WTC11 (cell line): Measurements from ENCODE around the gene CXCL10. TPM values are rescaled to one million over a fixed set of nuclear protein-coding genes. Genes with fewer than 3 reads are reported as not detected.

Experiments used
- ATAC-seq: fragments of 200-7000 bp; cut with Tn5 transposase; 2 replicates; pipeline ENCODE4 v1.10.0; 2021; ENCODE audit warnings: mild to moderate bottlenecking, moderate library complexity
- Bru-seq: library from RNA; stranded (reverse); fragments of 400-500 nt; gene quantifications from one replicate; lab custom pipeline; 2021; lab: Mats Ljungman, UMichigan
- CTCF ChIA-PET: fragments of 300-600 bp; sonication (Branson Sonifier 250); formaldehyde crosslinking; loops from one replicate; lab custom pipeline; 2021; ENCODE audit warnings: antibody characterized with exemption; lab: Charles Lee
- POLR2A ChIA-PET: fragments of 350-600 bp; sonication (Branson Sonifier 250); formaldehyde crosslinking; loops from one replicate; lab custom pipeline; 2021; ENCODE audit warnings: antibody characterized with exemption; lab: Charles Lee
- DNase-seq: peaks from one replicate; pipeline ENCODE4 v3.0.0; 2021; ENCODE audit warnings: low spot score
- H3K27ac Mint-ChIP-seq: 2 replicates; pipeline ENCODE4 v1.8.0; 2021; ENCODE audit warnings: mixed read lengths
- H3K27me3 Mint-ChIP-seq: 2 replicates; pipeline ENCODE4 v1.8.0; 2021; ENCODE audit warnings: low read depth, mild to moderate bottlenecking, moderate library complexity, mixed read lengths
- H3K36me3 Mint-ChIP-seq: 2 replicates; pipeline ENCODE4 v1.8.0; 2021; ENCODE audit warnings: mixed read lengths
- H3K4me1 Mint-ChIP-seq: 2 replicates; pipeline ENCODE4 v1.8.0; 2022; ENCODE audit warnings: mixed read lengths
- H3K4me3 Mint-ChIP-seq: 2 replicates; pipeline ENCODE4 v1.8.0; 2021; ENCODE audit warnings: mild to moderate bottlenecking, moderate library complexity, mixed read lengths
- H3K9me3 Mint-ChIP-seq: 2 replicates; pipeline ENCODE4 v1.8.0; 2021; ENCODE audit warnings: mixed read lengths
- AFF4 ChIP-seq: sonication (generic); formaldehyde crosslinking; IDR thresholded peaks from 2 replicates; pipeline ENCODE4 v1.8.1; 2023; ENCODE audit warnings: mild to moderate bottlenecking, missing genetic modification reagents, borderline replicate concordance
- ARID4B ChIP-seq: sonication (generic); formaldehyde crosslinking; IDR thresholded peaks from 2 replicates; pipeline ENCODE4 v1.8.0; 2023; ENCODE audit warnings: missing genetic modification reagents, mild to moderate bottlenecking, borderline replicate concordance
- CTCF ChIP-seq: fragments of 200-600 bp; IDR thresholded peaks from 2 replicates; pipeline ENCODE4 v1.8.0; 2022; ENCODE audit warnings: antibody characterized with exemption
- ETV6 ChIP-seq: sonication (generic); formaldehyde crosslinking; IDR thresholded peaks from 2 replicates; pipeline ENCODE4 v1.8.1; 2022; ENCODE audit warnings: mild to moderate bottlenecking, missing genetic modification reagents
- SMAD4 ChIP-seq: sonication (generic); formaldehyde crosslinking; IDR thresholded peaks from 2 replicates; pipeline ENCODE4 v1.8.0; 2022; ENCODE audit warnings: mild to moderate bottlenecking, missing genetic modification reagents
- SOX15 ChIP-seq: fragments of 250-450 bp; sonication (Bioruptor Pico); IDR thresholded peaks from 2 replicates; pipeline ENCODE4 v1.9.0; 2021; ENCODE audit warnings: mild to moderate bottlenecking
- TEAD1 ChIP-seq: sonication (generic); formaldehyde crosslinking; IDR thresholded peaks from 2 replicates; pipeline ENCODE4 v1.8.0; 2022; ENCODE audit warnings: mild to moderate bottlenecking, missing genetic modification reagents
- TP53 ChIP-seq: sonication (generic); formaldehyde crosslinking; IDR thresholded peaks from 2 replicates; pipeline ENCODE4 v1.8.1; 2023; ENCODE audit warnings: mild to moderate bottlenecking, missing genetic modification reagents
- ZMAT4 ChIP-seq: fragments of 250-450 bp; sonication (Bioruptor Pico); IDR thresholded peaks from 2 replicates; pipeline ENCODE4 v1.9.0; 2021; ENCODE audit warnings: mild to moderate bottlenecking
- ZNF121 ChIP-seq: sonication (generic); formaldehyde crosslinking; IDR thresholded peaks from 2 replicates; pipeline ENCODE4 v1.8.0; 2023; ENCODE audit warnings: missing genetic modification reagents
- ZNF425 ChIP-seq: fragments of 250-450 bp; sonication (Bioruptor Pico); conservative IDR thresholded peaks from 2 replicates; pipeline ENCODE4 v1.9.0; 2021; ENCODE audit warnings: mild to moderate bottlenecking
- ZNF532 ChIP-seq: fragments of 250-450 bp; sonication (Bioruptor Pico); IDR thresholded peaks from 2 replicates; pipeline ENCODE4 v1.9.0; 2021; ENCODE audit warnings: mild to moderate bottlenecking, borderline replicate concordance
- long read RNA-seq, 3 experiments: library from RNA in 1 of 3; library from capped mRNA in 1 of 3; library from polyadenylated mRNA in 1 of 3; unstranded in 2 of 3; stranded (forward) in 1 of 3; transcript quantifications; one replicate each; pipeline ENCODE4 v2.0.0, GENCODE V29; 2021
- total RNA-seq: library from RNA; stranded (reverse); gene quantifications from 3 replicates; pipeline ENCODE4 v1.2.3, GENCODE V29; 2021

The CXCL10 gene
- total RNA-seq: not detected in 3 replicates
- Bru-seq, nascent RNA: not detected
- long read RNA-seq, experiment 1: 0 reads
- long read RNA-seq, experiment 2: 0 reads
- long read RNA-seq, experiment 3: 0 reads

- no peaks in the 10 kb centered on the region for H3K36me3 Mint-ChIP-seq
- no peak for ATAC-seq
- peaks cover 12% of the 10 kb centered on the region; the same call in 1 of the 2 replicates for H3K27me3 Mint-ChIP-seq
- no peak within 1 kb of the TSS for H3K27ac Mint-ChIP-seq
- no peaks in the 10 kb centered on the region for H3K9me3 Mint-ChIP-seq
- DNase-seq: no peak
- H3K4me1 Mint-ChIP-seq: no peaks in the 10 kb centered on the region
- POLR2A ChIA-PET: no interaction called here
- TF ChIP-seq ARID4B (no peak), ZNF121 (CRISPR knock-in tag) (no peak), ZNF532 (CRISPR knock-in tag) (no peak), TP53 (CRISPR knock-in tag) (no peak), ETV6 (CRISPR knock-in tag) (no peak)
- TF ChIP-seq, all 79 proteins: peak for 0
- CTCF ChIA-PET: no interaction called here
- H3K4me3 Mint-ChIP-seq: no peak within 1 kb of the TSS
Measured at GRCh38 chr4:76023389-76023788, at the start of gene CXCL10. Gene CXCL10, minus strand, starts transcription at chr4:76023497. Its CDS starts 66 bp downstream, at chr4:76023431.

- POLR2A ChIA-PET: no interaction called here
- ATAC-seq: peak; percentile 87
- Mint-ChIP-seq H3K4me3 (no peak overlapping the region), H3K36me3 (no peaks in the 10 kb centered on the region), H3K4me1 (peaks cover 12% of the 10 kb centered on the region), H3K27ac (no peak overlapping the region), H3K27me3 (no peaks in the 10 kb centered on the region), H3K9me3 (no peaks in the 10 kb centered on the region)
- no peak for TF ChIP-seq TEAD1 (CRISPR knock-in tag)
- TF ChIP-seq ZMAT4 (CRISPR knock-in tag): no peak
- TF ChIP-seq SOX15: no peak
- no peak for TF ChIP-seq ZNF425 (CRISPR knock-in tag)
- DNase-seq: no peak
- CTCF ChIA-PET: no interaction called here
Measured at GRCh38 chr4:76072760-76073159, 49.5 kb upstream of the CXCL10 start.

GRCh38 chr4:76067652-76068286 is 44.5 kb upstream of the CXCL10 start:
- Mint-ChIP-seq H3K27me3 (no peaks in the 10 kb centered on the region), H3K36me3 (no peaks in the 10 kb centered on the region), H3K9me3 (no peaks in the 10 kb centered on the region), H3K27ac (no peak overlapping the region), H3K4me1 (no peaks in the 10 kb centered on the region; the same call in 1 of the 2 replicates), H3K4me3 (no peak overlapping the region)
- ChIA-PET CTCF (interaction anchor here (1.5 kb wide), 1 partner anchor 72 kb away, joined by 5 read pairs; no protein-coding TSS in a partner anchor), POLR2A (no interaction called here)
- DNase-seq: peak; percentile 76
- no peak for TF ChIP-seq SMAD4 (CRISPR knock-in tag)
- TF ChIP-seq CTCF: peak; percentile 66
- TF ChIP-seq AFF4 (CRISPR knock-in tag): no peak
- ATAC-seq: peak; percentile 90
